Measurements from ENCODE around the gene ZNF24.
A peak's percentile ranks its signal among the peaks of the same experiment; 100 is the strongest.

The ZNF24 gene

GRCh38 chr18:35343936-35344735 is at the start of gene ZNF24:
Gene ZNF24, minus strand, starts transcription at chr18:35344420. Its CDS starts 3,770 bp downstream, at chr18:35340650.
- peak; percentile 86 for DNase-seq (ENCODE audit: low read depth)

- DNase-seq (ENCODE audit: low read depth): no peak
Observed at GRCh38 chr18:35393716-35394115, 49.5 kb upstream of the ZNF24 start.

DNA sequence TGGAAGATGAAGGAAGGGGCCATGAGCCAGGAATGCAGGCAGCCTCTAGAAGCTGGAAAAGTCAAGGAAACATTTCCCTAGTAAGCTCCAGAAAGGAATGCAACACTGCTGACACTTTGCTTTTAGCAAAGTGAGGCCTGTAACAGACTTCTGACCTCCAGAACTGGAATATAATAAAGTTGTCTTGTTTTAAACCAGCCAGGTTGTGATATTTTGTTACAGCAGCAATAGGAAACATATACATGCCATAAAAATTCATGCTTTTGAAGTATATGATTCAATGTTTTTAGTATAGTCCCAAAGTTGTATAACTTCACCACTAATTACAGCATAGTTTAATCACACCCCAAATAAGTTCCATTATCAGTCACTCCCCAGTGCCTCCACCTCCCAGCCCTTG is 48.2 kb upstream of the ZNF24 start:
- DNase-seq (ENCODE audit: low read depth): no peak

DNA sequence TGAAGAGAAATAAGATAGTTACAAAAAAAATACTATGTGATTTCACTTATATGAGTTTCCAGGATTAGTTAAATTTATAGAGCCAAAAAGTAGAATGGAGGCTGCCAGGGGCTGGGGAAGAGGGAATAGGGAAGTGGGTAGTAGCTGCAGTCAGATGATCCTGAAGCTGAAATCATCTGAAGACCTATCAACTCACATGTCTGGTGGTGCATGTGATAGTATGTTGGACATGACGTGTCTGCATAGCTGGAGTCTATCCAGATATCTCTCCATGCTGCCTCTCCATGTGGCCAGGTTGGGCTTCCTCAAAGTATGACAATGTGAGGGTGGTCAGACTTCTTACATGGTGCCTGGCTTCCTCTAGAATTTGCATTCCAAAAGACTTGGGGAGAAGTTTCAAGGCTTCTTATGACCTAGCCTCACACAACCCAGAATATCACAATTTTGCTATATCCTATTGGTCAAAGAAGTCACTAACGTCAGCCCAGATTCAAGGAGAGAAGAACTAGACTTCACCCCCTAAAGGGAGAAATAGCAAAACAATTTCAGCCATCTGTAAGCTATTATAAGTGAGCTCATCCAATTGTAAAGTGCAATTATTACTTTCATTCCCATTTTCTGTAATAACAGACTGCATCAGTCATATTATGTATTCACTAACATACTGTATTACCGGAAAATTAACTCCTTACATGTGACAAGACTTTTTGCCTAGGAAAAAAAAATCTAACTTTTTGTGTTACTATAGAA is 46.9 kb upstream of the ZNF24 start:
- DNase-seq (ENCODE audit: low read depth): no peak

DNA sequence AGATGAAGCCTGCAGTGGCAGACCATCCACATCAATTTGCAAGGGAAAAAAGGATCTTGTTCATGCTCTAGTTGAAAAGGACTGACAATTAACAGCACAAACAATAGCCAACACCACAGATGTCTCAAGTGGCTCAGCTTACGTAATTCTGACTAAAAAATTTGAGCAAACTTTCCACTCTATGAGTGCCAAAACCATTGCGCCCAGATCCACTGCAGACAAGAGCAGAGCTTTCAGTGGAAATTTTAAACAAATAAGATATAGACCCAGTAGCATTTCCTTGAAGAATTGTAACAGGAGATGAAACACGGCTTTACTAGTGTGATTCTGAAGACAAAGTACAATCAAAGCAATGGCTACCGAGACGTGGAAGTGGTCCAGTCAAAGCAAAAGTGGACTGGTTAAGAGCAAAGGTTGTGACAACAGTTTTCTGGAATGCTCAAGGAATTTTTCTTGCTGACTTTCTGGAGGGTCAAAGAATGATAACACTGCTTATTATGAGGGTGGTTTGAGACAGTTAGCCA is 44.9 kb upstream of the ZNF24 start:
- DNase-seq (ENCODE audit: low read depth): no peak

- DNase-seq (ENCODE audit: low read depth): no peak
Observed at GRCh38 chr18:35387152-35387571, 42.9 kb upstream of the ZNF24 start.

DNA sequence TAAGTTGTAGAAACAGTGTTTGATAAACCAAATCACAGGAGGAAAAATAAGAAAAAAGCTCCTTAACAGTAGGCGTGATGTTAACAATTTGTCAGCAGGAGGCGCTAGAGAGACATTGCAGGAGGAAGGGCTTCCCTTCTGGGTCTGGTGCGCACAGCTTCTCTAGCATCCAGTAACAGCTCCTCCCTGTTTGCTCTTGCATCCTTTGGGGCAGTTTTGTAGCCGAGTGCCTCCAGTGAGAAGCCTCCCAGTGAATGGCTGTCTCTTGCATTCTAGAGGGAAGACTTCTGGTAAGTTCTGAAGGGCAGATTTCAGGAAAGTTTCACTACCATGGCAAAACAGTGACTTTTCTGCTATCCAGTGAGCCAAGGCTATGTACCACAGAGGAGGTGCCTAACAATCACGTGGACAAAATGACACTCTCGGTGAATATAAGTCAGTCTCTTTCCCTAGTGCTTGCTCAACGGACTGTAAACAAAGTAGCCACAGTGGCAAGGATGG is 42.4 kb upstream of the ZNF24 start:
- DNase-seq (ENCODE audit: low read depth): peak; percentile 80

DNA sequence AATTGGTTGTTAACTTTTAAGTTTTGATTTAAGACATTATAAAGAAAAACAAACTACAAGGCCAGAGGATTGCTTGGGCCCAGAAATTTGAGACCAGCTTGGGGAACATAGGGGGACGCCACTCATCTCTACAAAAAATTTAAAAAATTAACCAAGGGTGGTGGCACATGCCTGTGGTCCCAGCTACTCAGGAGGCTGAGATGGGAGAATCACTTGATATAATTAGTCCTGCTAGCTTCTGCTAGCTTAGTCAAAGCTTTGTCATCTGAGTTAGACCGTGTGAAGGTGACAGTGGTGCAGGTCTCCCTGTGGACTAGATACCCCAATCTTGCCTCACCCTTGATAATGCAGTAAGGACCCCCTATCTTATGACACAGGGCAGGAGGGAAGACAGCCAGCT is 38.9 kb upstream of the ZNF24 start:
- no peak for DNase-seq (ENCODE audit: low read depth)

DNA sequence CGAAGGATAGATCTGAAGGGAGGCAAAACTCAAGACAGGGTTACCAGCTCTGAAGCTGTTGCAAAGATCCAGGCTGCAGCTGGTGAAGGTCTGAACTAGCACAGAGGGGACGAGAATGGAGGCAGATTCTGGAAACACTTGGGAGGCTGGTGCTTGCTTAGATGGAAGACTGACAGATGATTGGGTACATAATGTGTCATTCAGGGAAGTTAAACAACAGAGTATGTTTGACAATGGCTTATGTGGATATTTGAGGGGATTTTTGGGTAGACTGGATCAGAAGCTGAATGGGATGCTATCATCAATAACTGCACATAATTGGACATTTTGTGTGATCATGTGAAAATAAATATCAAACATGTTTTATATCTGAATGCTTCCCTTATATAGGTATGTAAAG is 35.2 kb upstream of the ZNF24 start:
- DNase-seq (ENCODE audit: low read depth): no peak

GRCh38 chr18:35378574-35378896 is 34.3 kb upstream of the ZNF24 start:
- DNase-seq (ENCODE audit: low read depth): no peak

DNA sequence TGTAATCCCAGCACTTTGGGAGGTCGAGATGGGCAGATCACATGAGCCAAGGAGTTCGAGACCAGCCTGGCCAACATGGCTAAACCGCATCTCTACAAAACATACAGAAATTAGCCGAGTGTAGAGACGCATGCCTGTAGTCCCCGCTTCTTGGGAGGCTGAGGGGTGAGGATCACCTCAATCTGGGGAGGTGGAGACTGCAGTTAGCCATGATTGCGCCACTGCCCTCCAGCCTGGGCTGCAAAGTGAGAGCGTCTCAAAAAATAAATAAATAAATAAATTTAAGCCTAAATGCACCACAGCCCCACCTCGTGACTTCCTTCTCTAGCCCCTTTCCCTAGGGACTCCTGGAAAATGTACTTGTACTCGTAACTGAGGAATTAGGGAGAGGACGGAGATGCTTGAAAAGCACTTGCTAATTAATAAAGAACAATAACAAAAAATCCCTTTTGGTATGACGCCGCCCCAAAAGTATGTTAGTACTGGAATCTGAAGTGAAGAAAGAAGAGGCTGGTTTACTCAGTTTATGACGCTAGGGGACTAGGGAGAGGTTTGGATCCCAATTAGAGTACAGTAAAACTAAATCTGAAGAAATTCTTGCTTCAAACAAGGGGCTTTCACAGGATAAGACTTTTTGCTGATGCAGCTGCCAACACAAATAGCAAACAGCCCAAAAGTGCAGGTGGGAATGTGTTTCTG is 33.8 kb upstream of the ZNF24 start:
- DNase-seq (ENCODE audit: low read depth): no peak

DNA sequence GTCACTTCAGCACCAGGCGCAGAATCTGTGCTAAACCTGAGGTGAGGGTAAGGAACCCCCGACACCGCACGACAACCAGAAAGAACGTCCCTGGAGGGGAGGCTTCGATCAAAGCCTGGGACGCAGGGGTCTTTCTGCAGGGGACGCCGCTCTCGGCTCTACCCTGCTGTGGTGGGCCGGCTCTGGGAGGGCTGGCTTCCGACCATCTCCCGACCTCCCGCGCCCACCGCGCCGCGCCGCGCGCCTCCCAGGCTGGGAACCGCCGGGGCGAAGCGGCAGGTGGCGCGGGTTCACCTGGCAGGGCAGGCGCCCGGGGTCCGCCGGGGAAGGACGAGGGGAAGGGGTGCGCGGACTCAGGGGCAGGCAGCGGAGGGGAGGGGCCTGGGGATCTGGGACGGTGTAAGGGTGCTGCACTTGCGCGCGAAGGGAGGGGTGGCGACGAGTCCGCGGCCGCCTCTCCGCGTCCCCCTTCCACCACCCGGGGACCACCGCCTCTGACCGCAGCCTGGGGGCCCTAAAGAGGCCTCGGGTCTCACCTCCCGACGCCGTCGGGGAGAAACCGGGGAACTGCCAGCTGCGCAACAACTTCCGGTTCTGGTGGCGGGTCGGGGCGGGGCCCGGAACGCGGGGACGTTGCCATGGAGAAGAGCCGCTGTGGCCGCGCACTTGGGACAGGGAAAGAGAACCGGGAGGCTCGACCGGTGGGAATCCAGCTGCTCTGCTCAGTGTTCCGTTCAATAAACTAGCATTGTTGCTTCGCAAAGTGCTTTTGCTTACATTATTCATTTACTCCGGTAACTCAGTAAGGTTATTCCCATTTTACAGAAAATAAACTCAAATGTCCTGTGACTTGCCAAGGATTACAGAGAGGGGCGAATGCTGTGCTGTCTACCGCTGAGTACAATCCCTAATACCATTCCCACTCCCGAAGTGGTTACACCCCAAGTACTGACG is 32.8 kb upstream of the ZNF24 start, which contains the start of gene ZNF396:
Gene ZNF396 (minus strand): TSS at position 596 of the 954 bp plus-strand sequence. CDS start 3,045 bp downstream, outside the sequence.
- DNase-seq (ENCODE audit: low read depth): no peak

GRCh38 chr18:35376393-35376741 is 32.1 kb upstream of the ZNF24 start:
- no peak for DNase-seq (ENCODE audit: low read depth)

- no peak for DNase-seq (ENCODE audit: low read depth)
Observed at GRCh38 chr18:35374708-35375107, 30.5 kb upstream of the ZNF24 start.

- DNase-seq (ENCODE audit: low read depth): no peak
Observed at GRCh38 chr18:35371412-35372195, 27.4 kb upstream of the ZNF24 start.

- DNase-seq (ENCODE audit: low read depth): no peak
Observed at GRCh38 chr18:35369126-35369525, 24.9 kb upstream of the ZNF24 start.

- DNase-seq (ENCODE audit: low read depth): no peak
Observed at GRCh38 chr18:35368595-35368994, 24.4 kb upstream of the ZNF24 start.

- DNase-seq (ENCODE audit: low read depth): no peak
Observed at GRCh38 chr18:35362531-35362930, 18.3 kb upstream of the ZNF24 start.

GRCh38 chr18:35361570-35362321 is 17.5 kb upstream of the ZNF24 start:
- DNase-seq (ENCODE audit: low read depth): no peak

- DNase-seq (ENCODE audit: low read depth): peak; percentile 82
Observed at GRCh38 chr18:35355140-35355618, 11.0 kb upstream of the ZNF24 start.

Data from fibroblast of the conjunctiva (primary cell).